Body of pancreas (tissue), 4 donors: Measurements from ENCODE around the gene PMPCA. TPM values are rescaled to one million over a fixed set of nuclear protein-coding genes. Genes with fewer than 3 reads are reported as not detected.

Source experiments
- ATAC-seq: fragments of 150-250 bp; one replicate; pipeline ENCODE4 v1.9.1; 2016
- DNase-seq, 4 donors: peaks; one replicate each; pipeline ENCODE4 v3.0.0-alpha.2; 2019
- H3K27ac ChIP-seq, 4 donors: fragments of 200-600 bp; sonication (generic); 1 replicate in 3 of 4; 2 replicates in 1 of 4; pipeline versions ENCODE4 v1.5.1 to v1.6.1; 2016 to 2019; ENCODE audit warnings: mild to moderate bottlenecking in 1 of 4, mixed read lengths in 1 of 4, moderate library complexity in 1 of 4
- H3K27me3 ChIP-seq, 2 donors: fragments of 200-600 bp; sonication (generic); one replicate each; pipeline ENCODE4 v1.6.0; 2016; ENCODE audit warnings: mild to moderate bottlenecking in 1 of 2
- H3K36me3 ChIP-seq, 2 donors: fragments of 200-600 bp; sonication (generic); replicated peaks in 1 of 2; 2 replicates each; pipeline ENCODE4 v1.5.1; 2016; ENCODE audit warnings: low read depth in 2 of 2; ENCODE audit not compliant: insufficient read depth in 1 of 2
- H3K4me1 ChIP-seq: fragments of 200-600 bp; sonication (generic); one replicate; pipeline ENCODE4 v1.6.0; 2016
- H3K4me3 ChIP-seq, 2 donors: fragments of 200-600 bp; sonication (generic); 1 replicate in 1 of 2; 2 replicates in 1 of 2; pipeline ENCODE4 v1.5.1; 2016 to 2019
- H3K9me3 ChIP-seq, 3 donors: fragments of 200-600 bp; sonication (generic); 1 replicate in 2 of 3; 2 replicates in 1 of 3; pipeline ENCODE4 v1.5.1; 2016
- POLR2A ChIP-seq, 3 donors: fragments of 450-650 bp; IDR thresholded peaks; one replicate each; pipeline ENCODE4 v1.6.1; 2016; ENCODE audit warnings: antibody characterized with exemption in 3 of 3, mild to moderate bottlenecking in 2 of 3
- WGBS, 2 donors: methylation state at CpG; one replicate each; pipeline ENCODE4 v1.1.5; 2017; 5-methylcytosine and 5-hydroxymethylcytosine counted together
- intact Hi-C: fragments of 100-400 bp; cut with DNase I; formaldehyde crosslinking; loops from one replicate; pipeline ENCODE4 v1.15.1; 2023
- total RNA-seq, 2 donors: library from RNA; depleted of rRNA; stranded (reverse); fragments of >200 nt; gene quantifications; one replicate each; pipeline ENCODE4 v1.1.0, GENCODE V29; 2016
- TF ChIP-seq, protein P1 (sequence below), 7 experiments: fragments of 450-650 bp in 4 of 7; fragments of 200-600 bp in 3 of 7; sonication (generic) in 3 of 7; IDR thresholded peaks; one replicate each; pipeline ENCODE4 v1.5.1; 2016 to 2019; ENCODE audit warnings: antibody characterized with exemption in 7 of 7

The PMPCA gene
- total RNA-seq, 2 donors from 2014 or later = 23.6 to 25.1 TPM

GRCh38 chr9:136363106-136363948, 47.1 kb upstream of the PMPCA start, which contains the start of gene DNLZ:
Gene DNLZ (minus strand): TSS chr9:136363744. CDS start chr9:136363714, 30 bp downstream.
- Histone ChIP-seq H3K4me3 (peak within 1 kb of the TSS; percentile 9 to 60), H3K27ac (peak within 1 kb of the TSS; percentile 76 to 95 (median 95)), H3K27me3 (no peaks in the 10 kb centered on the region), H3K36me3 (no peaks in the 10 kb centered on the region), H3K9me3 (no peaks in the 10 kb centered on the region), H3K4me1 (peaks cover 22% of the 10 kb centered on the region)
- 2% methylated on average over 52 of the region's 97 CpGs; no CpG with 5 or more reads in 1 of the 2 donors for WGBS, 2 donors
- intact Hi-C loops = no loop called here
- peak; percentile 85 to 92 (median 90) for TF ChIP-seq POLR2A (IDR thresholded peaks at IDR 0.05)
- TF ChIP-seq, protein P1, sequence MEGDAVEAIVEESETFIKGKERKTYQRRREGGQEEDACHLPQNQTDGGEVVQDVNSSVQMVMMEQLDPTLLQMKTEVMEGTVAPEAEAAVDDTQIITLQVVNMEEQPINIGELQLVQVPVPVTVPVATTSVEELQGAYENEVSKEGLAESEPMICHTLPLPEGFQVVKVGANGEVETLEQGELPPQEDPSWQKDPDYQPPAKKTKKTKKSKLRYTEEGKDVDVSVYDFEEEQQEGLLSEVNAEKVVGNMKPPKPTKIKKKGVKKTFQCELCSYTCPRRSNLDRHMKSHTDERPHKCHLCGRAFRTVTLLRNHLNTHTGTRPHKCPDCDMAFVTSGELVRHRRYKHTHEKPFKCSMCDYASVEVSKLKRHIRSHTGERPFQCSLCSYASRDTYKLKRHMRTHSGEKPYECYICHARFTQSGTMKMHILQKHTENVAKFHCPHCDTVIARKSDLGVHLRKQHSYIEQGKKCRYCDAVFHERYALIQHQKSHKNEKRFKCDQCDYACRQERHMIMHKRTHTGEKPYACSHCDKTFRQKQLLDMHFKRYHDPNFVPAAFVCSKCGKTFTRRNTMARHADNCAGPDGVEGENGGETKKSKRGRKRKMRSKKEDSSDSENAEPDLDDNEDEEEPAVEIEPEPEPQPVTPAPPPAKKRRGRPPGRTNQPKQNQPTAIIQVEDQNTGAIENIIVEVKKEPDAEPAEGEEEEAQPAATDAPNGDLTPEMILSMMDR (IDR thresholded peaks at IDR 0.05) = peak; percentile 90 to 100 (median 99)
- DNase-seq (peak; percentile 97 to 98 (median 98)), ATAC-seq (peak; percentile 95)

- Histone ChIP-seq H3K27me3 (no peaks in the 10 kb centered on the region), H3K36me3 (no peaks in the 10 kb centered on the region), H3K4me3 (no peak overlapping the region), H3K27ac (peak overlapping the region in 2 of 4 donors; percentile 76 to 95), H3K4me1 (peaks cover 22% of the 10 kb centered on the region), H3K9me3 (no peaks in the 10 kb centered on the region)
- no peak for TF ChIP-seq POLR2A (IDR thresholded peaks at IDR 0.05)
- TF ChIP-seq, protein P1 (IDR thresholded peaks at IDR 0.05) = no peak
- ATAC-seq (no peak), DNase-seq (no peak)
- WGBS, 2 donors = 37 to 49% methylated on average over 7 to 54 of the region's 54 CpGs
- intact Hi-C loops = no loop called here
These were observed 46.3 kb upstream of the PMPCA start for GRCh38 chr9:136363949-136364748.

DNA sequence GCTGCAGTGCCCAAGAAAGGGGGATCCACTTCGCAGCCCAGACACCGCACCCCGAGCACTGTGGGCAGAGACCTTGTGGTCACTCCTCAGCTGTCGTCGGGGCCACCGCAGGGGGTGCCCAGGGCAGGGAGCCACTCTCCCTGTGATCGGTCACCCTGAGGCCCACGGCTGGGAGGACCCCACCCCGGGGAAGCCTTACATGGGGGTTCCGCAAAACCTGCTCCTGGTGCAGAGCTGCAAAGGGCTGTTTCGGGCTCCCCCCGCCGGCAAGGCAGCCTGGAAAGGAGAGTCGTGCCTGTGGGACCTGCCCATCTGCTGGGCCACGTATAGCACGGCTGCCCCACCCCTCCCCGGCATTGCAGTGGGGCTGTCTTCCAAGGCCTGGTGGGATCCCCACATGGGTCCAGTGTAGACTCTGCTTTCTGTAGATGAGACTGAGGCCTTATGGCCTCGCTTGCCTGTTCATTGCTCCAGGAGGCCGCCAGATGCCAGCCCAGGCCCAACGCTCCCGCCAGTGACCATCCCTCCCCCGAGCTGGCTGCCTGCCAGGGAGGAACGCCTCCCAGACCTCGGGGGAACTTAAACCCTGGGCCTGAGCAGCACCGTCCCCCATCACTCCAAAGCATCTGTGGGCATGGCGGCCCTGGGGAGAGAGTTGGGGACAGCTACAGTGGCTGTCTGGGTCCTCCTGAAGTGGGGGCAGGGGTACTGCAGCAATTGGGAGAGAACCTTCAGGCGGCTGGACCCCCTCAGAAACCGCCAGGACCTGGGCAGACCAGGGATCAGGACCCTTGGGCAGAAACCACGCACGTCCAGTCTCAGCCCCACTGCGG, 45.3 kb upstream of the PMPCA start:
- TF ChIP-seq, protein P1 (IDR thresholded peaks at IDR 0.05) = no peak
- no peak for TF ChIP-seq POLR2A (IDR thresholded peaks at IDR 0.05)
- ATAC-seq (no peak), DNase-seq (no peak)
- Histone ChIP-seq H3K4me1 (peaks cover 22% of the 10 kb centered on the region), H3K27me3 (no peaks in the 10 kb centered on the region), H3K36me3 (no peaks in the 10 kb centered on the region), H3K4me3 (no peak overlapping the region), H3K9me3 (no peaks in the 10 kb centered on the region), H3K27ac (no peak overlapping the region)
- intact Hi-C loops = loop anchor here (5.0 kb wide), 1 partner anchor 33 kb away; no protein-coding TSS in a partner anchor
- WGBS, 2 donors = 68 to 90% methylated on average over 5 to 23 of the region's 31 CpGs

DNA sequence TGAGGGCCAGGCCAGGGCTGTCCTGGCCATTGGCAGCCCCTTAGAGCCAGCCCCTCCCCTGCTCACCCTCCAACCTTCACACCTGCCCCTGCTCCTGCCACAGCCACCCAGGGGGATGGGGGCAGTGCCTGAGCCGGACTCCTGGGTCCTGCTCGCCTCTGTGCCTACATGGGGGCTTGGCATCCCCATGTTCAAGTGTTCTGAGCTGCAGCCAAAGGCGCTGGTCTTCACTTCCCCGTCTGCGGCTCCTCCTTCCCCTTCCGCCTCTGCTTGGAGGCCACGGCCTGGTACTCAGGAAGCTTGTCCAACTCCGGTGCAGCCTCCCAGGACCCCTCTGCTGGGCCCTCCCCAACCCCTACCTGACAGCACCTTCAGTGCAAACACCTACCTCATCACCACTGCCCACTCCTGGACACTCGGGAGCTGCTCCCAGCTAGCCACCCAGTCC, 44.7 kb upstream of the PMPCA start:
- H3K4me3 ChIP-seq = no peak overlapping the region
- TF ChIP-seq POLR2A (IDR thresholded peaks at IDR 0.05) = no peak
- TF ChIP-seq, protein P1 (IDR thresholded peaks at IDR 0.05) = no peak
- peaks cover 22% of the 10 kb centered on the region for H3K4me1 ChIP-seq
- WGBS, 2 donors = 29 to 62% methylated on average over 1 to 9 of the region's 9 CpGs
- H3K9me3 ChIP-seq = no peaks in the 10 kb centered on the region
- no peaks in the 10 kb centered on the region for H3K27me3 ChIP-seq
- H3K36me3 ChIP-seq = no peaks in the 10 kb centered on the region
- intact Hi-C loops = loop anchor here (5.0 kb wide), 1 partner anchor 33 kb away; no protein-coding TSS in a partner anchor
- ATAC-seq (no peak), DNase-seq (no peak)
- no peak overlapping the region for H3K27ac ChIP-seq
